OCI-LY3 (cell line): ENCODE results near the gene MLC1.

Source experiments
- H2AFZ ChIP-seq: fragments of 200-600, 300-600 bp; shearing (Covaris generic); 2 replicates; pipeline ENCODE4 v1.6.0; 2014; ENCODE audit warnings: antibody characterized with exemption, low read depth, low read length
- H3K27ac ChIP-seq: fragments of 200-600, 300-600 bp; sonication (generic); 2 replicates; pipeline ENCODE4 v1.5.1; 2014; ENCODE audit warnings: mild to moderate bottlenecking, low read length, moderate library complexity, mixed read lengths
- H3K27me3 ChIP-seq: fragments of 200-600, 300-600 bp; sonication (generic); 2 replicates; pipeline ENCODE4 v1.6.1; 2014; ENCODE audit warnings: low read depth, low read length, mixed read lengths
- H3K36me3 ChIP-seq: fragments of 200-600, 300-600 bp; sonication (generic); replicated peaks from 2 replicates; pipeline ENCODE3; 2014; ENCODE audit warnings: low read depth, low read length, mixed read lengths
- H3K4me1 ChIP-seq: fragments of 300-600, 200-600 bp; sonication (generic); 2 replicates; pipeline ENCODE4 v1.6.1; 2014; ENCODE audit warnings: low read length, mixed read lengths
- H3K4me2 ChIP-seq: fragments of 200-600, 300-600 bp; sonication (generic); 2 replicates; pipeline ENCODE4 v1.6.1; 2014; ENCODE audit warnings: low read length, mixed read lengths
- H3K4me3 ChIP-seq: fragments of 300-600, 200-600 bp; sonication (generic); 2 replicates; pipeline ENCODE4 v1.5.1; 2014; ENCODE audit warnings: antibody characterized with exemption, mild to moderate bottlenecking, low read length, moderate library complexity
- H3K79me2 ChIP-seq: fragments of 300-600, 200-600 bp; shearing (Covaris generic); 2 replicates; pipeline ENCODE4 v1.6.1; 2014; ENCODE audit warnings: mild to moderate bottlenecking, low read length, mixed read lengths
- H3K9ac ChIP-seq: fragments of 300-600, 200-600 bp; shearing (Covaris generic); 2 replicates; pipeline ENCODE4 v1.6.0; 2014; ENCODE audit warnings: mild to moderate bottlenecking, low read length, moderate library complexity
- H3K9me3 ChIP-seq: fragments of 200-600, 300-600 bp; shearing (Covaris generic); 2 replicates; pipeline ENCODE4 v1.6.1; 2014; ENCODE audit warnings: low read length, mixed read lengths; ENCODE audit not compliant: insufficient read depth
- H4K20me1 ChIP-seq: fragments of 200-600, 300-600 bp; sonication (generic); 2 replicates; pipeline ENCODE4 v1.6.1; 2016; ENCODE audit warnings: low read length, mixed read lengths; ENCODE audit not compliant: insufficient read depth
- EZH2phosphoT487 ChIP-seq: fragments of 200-600 bp; shearing (Covaris generic); IDR thresholded peaks from 2 replicates; pipeline ENCODE4 v1.6.1; 2018; ENCODE audit warnings: antibody characterized with exemption, mixed run types, low read depth
- TF ChIP-seq, protein P1 (sequence below): fragments of 200-600, 300-600 bp; sonication (generic); IDR thresholded peaks from 2 replicates; pipeline ENCODE4 v1.5.1; 2014; ENCODE audit warnings: antibody characterized with exemption, low read length, low read depth

The MLC1 gene

GRCh38 chr22:50044485-50045118 is 40.6 kb downstream of the MLC1 start:
- Histone ChIP-seq H3K27me3 (no peaks in the 10 kb centered on the region), H3K9ac (no peak overlapping the region), H3K4me2 (no peak overlapping the region), H3K36me3 (no peaks in the 10 kb centered on the region), H3K4me3 (no peak overlapping the region), H4K20me1 (no peaks in the 10 kb centered on the region), H2AFZ (no peak overlapping the region), H3K4me1 (no peaks in the 10 kb centered on the region), H3K79me2 (no peaks in the 10 kb centered on the region), H3K27ac (no peak overlapping the region), H3K9me3 (no peaks in the 10 kb centered on the region)
- no peak for TF ChIP-seq EZH2phosphoT487
- TF ChIP-seq, protein P1, sequence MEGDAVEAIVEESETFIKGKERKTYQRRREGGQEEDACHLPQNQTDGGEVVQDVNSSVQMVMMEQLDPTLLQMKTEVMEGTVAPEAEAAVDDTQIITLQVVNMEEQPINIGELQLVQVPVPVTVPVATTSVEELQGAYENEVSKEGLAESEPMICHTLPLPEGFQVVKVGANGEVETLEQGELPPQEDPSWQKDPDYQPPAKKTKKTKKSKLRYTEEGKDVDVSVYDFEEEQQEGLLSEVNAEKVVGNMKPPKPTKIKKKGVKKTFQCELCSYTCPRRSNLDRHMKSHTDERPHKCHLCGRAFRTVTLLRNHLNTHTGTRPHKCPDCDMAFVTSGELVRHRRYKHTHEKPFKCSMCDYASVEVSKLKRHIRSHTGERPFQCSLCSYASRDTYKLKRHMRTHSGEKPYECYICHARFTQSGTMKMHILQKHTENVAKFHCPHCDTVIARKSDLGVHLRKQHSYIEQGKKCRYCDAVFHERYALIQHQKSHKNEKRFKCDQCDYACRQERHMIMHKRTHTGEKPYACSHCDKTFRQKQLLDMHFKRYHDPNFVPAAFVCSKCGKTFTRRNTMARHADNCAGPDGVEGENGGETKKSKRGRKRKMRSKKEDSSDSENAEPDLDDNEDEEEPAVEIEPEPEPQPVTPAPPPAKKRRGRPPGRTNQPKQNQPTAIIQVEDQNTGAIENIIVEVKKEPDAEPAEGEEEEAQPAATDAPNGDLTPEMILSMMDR, result no peak

GRCh38 chr22:50041361-50042065 is 43.7 kb downstream of the MLC1 start:
- Histone ChIP-seq H3K27me3 (no peaks in the 10 kb centered on the region), H3K9me3 (no peaks in the 10 kb centered on the region; the same call in 1 of the 2 replicates), H3K27ac (no peak overlapping the region), H2AFZ (no peak overlapping the region), H3K4me2 (no peak overlapping the region), H3K9ac (no peak overlapping the region), H3K36me3 (no peaks in the 10 kb centered on the region), H3K4me1 (no peaks in the 10 kb centered on the region), H3K4me3 (no peak overlapping the region), H4K20me1 (no peaks in the 10 kb centered on the region), H3K79me2 (no peaks in the 10 kb centered on the region)
- TF ChIP-seq EZH2phosphoT487, result no peak
- TF ChIP-seq, protein P1, result no peak

- no peak overlapping the region for H2AFZ ChIP-seq
- H3K27ac ChIP-seq, result no peak overlapping the region
- H3K4me1 ChIP-seq, result no peaks in the 10 kb centered on the region
- H4K20me1 ChIP-seq, result no peaks in the 10 kb centered on the region
- no peaks in the 10 kb centered on the region for H3K79me2 ChIP-seq
- H3K4me3 ChIP-seq, result no peak overlapping the region
- H3K9me3 ChIP-seq, result no peaks in the 10 kb centered on the region; the same call in 1 of the 2 replicates
- no peak overlapping the region for H3K9ac ChIP-seq
- no peak for TF ChIP-seq EZH2phosphoT487
- TF ChIP-seq, protein P1, result no peak
- no peaks in the 10 kb centered on the region for H3K27me3 ChIP-seq
- no peaks in the 10 kb centered on the region for H3K36me3 ChIP-seq
- no peak overlapping the region for H3K4me2 ChIP-seq
These were observed 44.5 kb downstream of the MLC1 start for GRCh38 chr22:50040717-50041116.

DNA sequence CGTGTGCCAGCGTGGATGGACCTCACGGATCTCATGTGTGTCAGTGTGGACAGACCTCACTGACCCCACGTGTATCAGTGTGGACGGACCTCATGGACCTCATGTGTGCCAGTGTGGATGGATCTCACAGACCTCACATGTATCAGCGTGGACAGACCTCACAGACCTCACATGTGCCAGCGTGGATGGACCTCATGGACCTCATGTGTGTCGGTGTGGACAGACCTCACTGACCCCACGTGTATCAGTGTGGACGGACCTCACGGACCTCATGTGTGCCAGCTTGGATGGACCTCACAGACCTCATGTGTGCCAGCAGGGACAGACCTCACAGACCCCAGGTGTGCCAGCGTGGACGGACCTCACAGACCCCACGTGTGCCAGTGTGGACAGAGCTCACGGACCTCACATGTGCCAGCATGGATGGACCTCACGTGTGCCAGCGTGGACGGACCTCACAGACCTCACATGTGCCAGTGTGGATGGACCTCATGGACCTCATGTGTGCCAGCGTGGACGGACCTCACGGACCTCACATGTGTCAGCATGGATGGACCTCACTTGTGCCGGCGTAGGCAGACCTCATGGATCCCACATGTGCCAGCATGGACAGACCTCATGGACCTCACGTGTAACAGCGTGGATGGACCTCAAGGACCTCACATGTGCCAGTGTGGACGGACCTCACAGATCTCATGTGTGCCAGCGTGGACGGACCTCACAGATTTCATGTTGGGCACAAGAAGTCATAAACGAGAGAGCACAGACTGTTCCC is 45.4 kb downstream of the MLC1 start:
- H3K9ac ChIP-seq, result no peak overlapping the region
- TF ChIP-seq, protein P1, result no peak
- no peak for TF ChIP-seq EZH2phosphoT487
- H2AFZ ChIP-seq, result no peak overlapping the region
- no peak overlapping the region for H3K4me3 ChIP-seq
- H3K4me1 ChIP-seq, result no peaks in the 10 kb centered on the region
- no peaks in the 10 kb centered on the region; the same call in 1 of the 2 replicates for H3K9me3 ChIP-seq
- no peak overlapping the region for H3K27ac ChIP-seq
- no peaks in the 10 kb centered on the region for H3K27me3 ChIP-seq
- no peaks in the 10 kb centered on the region for H3K36me3 ChIP-seq
- H4K20me1 ChIP-seq, result no peaks in the 10 kb centered on the region
- no peak overlapping the region for H3K4me2 ChIP-seq
- no peaks in the 10 kb centered on the region for H3K79me2 ChIP-seq
